HG03469 (cell line): ENCODE measurements around the gene ATP9B.
"Not testable (repeated sequence)": the region's sequence is repeated elsewhere in the genome, so short reads cannot be mapped to it uniquely, and the experiment has no call there.

Source experiments
- ATAC-seq: cut with Tn5 transposase; IDR thresholded peaks from one replicate; pipeline ENCODE4 v1.9.1; 2021; ENCODE audit warnings: mild to moderate bottlenecking, moderate library complexity, moderate number of reproducible peaks; ENCODE audit not compliant: unreplicated experiment

Gene ATP9B

GRCh38 chr18:79275461-79275860 lies 206.3 kb downstream of the ATP9B start:
- no peak for ATAC-seq

- ATAC-seq = peak; percentile 83
Measured at GRCh38 chr18:79275992-79276391, 206.8 kb downstream of the ATP9B start.

DNA sequence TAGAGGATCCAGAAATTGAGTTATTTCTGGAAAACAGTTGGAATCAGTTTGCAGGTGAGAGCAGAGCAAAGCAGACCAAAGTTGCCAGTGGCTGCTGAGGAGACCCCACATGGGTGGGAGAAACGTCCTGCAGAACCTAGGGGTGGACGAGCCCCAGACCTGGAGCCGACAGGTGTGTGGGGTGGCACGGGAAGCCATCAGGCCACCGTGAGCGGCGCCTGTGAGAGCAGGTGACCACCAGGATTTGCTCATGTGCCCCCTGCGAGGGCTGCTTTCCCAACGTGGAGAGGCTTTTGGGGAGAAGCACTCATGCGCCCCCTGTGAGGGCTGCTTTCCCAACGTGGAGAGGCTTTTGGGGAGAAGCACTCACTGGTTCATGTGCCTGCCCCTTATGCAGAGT lies 209.7 kb downstream of the ATP9B start:
- ATAC-seq = no peak

- ATAC-seq = no peak
Measured at GRCh38 chr18:79283131-79283810, 214.1 kb downstream of the ATP9B start.

GRCh38 chr18:79283929-79284328 lies 214.7 kb downstream of the ATP9B start:
- ATAC-seq = no peak

DNA sequence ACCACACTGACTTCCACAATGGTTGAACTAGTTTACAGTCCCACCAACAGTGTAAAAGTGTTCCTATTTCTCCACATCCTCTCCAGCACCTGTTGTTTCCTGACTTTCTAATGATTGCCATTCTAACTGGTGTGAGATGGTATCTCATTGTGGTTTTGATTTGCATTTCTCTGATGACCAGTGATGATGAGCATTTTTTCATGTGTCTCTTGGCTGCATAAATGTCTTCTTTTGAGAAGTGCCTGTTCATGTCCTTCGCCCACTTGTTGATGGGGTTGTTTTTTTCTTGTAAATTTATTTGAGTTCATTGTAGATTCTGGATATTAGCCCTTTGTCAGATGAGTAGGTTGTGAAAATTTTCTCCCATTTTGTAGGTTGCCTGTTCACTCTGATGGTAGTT lies 216.0 kb downstream of the ATP9B start:
- not testable (repeated sequence) for ATAC-seq

GRCh38 chr18:79290409-79290808 lies 221.2 kb downstream of the ATP9B start:
- not testable (repeated sequence) for ATAC-seq

DNA sequence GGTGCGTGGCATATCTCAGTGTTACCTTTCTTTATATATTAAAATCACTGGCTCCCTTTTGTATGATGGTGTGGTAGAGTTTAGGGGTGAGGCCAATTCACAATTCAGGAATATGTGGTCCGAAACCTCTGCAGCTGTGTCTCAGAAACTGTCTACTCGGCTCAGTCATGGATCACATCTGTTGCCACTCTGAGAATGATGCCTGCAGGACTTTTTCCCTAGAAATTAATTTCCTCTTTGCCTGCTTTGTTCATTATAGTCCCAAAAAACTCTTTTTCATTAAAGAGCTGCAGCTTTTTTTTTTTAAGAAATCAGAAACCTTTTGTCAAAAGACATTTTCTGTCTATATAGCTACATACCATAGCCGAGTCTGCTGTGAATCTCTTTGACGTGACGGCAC lies 221.7 kb downstream of the ATP9B start:
- no peak for ATAC-seq

- ATAC-seq = no peak
Measured at GRCh38 chr18:79294235-79294634, 225.0 kb downstream of the ATP9B start.

DNA sequence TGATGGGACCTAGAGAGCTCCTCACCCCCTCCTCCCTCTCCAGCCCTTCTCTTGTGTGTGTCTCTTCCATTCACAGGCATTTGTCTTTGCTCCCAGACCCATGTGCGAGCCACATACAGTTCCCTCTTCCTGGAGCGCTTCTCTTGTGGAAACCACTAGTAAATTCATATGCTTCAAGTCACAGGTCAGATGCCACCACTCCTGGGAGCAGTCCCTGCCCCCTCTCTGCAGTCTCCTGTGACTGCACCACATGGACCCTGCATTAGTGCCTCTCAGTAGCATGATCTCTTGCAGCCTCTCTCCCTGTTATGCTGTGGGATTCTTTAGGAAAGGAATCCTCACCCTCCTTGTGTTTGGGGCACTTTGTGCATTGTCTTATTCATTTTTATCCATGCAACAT lies 230.1 kb downstream of the ATP9B start:
- no peak for ATAC-seq

DNA sequence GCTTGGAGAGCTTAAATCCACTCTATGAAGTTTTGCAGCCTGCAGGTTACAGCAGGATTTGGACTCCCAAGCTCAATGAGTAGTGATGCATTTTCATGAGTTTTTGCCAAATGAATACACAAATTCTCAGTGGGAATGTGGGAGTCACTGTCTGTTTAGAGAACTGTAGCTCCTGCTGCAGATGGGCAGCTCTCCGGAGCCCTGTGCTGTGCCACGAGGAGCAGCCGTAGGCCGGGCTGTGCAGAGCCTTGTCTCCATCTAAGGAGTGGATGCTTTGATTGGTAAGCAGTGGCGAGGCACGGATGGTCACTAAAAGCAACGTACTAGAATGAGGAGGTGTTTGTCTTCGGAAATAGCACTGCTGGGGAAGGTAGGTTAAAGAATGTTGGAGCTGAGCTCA lies 230.5 kb downstream of the ATP9B start:
- no peak for ATAC-seq

GRCh38 chr18:79300413-79300812 lies 231.2 kb downstream of the ATP9B start:
- no peak for ATAC-seq

- ATAC-seq = no peak
Measured at GRCh38 chr18:79302120-79302519, 232.9 kb downstream of the ATP9B start.

GRCh38 chr18:79305911-79306310 lies 236.7 kb downstream of the ATP9B start:
- ATAC-seq = no peak

DNA sequence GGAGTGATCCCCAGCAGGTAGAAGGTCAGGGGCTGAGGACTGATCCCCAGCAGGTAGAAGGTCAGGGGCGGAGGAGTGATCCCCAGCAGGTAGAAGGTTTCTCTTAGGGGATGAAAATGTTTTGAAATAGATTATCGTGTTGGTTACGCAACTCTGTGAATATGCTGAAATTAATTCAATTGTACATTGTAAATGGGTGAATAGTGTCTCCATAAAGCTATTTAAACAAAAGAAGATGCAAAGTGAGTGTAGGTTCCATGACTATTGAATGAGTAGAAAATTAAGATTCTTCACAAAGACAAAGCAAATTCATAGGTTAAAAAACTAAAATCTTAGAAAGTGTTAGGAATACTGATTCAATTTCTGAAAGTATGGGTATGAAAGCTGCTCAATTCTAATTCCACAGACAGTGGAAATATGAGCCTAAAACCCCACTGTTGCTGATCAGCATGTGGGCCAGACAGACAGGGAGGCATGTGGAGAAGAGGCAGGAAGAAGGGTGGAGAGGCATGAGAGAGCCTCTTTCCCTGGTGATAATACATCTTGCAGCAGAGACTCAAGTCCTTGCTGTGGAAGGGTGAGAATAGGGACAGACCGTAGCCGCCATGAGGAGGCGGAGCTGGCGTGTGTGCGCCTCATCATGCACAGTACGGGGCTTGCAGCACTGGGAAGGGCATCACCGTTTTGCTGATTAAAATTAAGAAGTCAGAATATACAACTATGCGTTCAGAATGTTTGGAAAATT lies 240.6 kb downstream of the ATP9B start:
- ATAC-seq = no peak

DNA sequence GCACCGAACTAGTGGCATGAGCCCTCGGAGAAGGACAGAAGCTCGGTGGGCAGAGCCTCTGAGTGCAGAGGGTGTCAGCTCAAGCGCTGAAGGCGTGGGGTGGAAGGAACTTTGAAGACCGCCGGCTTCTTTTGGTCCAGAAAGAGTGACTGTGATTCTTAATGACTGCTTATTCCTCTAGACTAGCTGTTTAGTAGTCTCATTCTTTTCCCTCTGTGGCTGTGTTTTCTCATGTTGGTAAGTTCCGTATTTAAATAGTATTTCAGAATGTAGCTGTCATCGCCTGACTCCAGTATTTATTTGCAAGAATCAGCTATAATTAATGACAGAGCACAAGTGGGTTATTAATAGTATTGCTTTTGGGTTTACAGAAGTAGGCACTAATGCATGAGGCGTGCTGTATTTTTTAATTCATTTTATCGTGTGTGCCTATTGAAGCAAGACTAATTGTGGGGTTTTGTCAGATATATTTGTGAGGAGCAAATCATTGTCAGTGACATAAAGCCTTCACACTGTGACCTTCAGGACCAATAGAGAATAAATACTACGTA lies 245.7 kb downstream of the ATP9B start:
- no peak for ATAC-seq

- ATAC-seq = no peak
Measured at GRCh38 chr18:79315596-79315995, 246.4 kb downstream of the ATP9B start.

DNA sequence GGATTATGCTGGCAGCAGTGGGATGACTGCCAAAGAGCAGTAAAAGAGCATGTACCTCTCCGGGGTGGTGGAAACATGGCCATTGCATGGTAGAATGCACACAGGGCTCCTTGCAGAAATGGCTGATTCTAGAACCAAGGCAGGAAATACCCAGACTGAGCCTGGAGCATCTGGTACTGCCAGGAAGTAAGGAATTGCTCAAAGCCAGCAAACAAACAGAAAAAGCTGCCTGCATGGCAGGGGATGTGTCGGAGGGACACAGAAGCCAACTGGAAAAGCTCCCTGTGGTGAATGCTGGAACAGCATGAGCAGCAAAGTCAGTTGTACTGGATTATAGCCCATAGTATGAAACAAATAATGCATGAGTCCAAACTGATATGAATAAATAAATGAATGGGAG lies 248.5 kb downstream of the ATP9B start:
- ATAC-seq = no peak

- no peak for ATAC-seq
Measured at GRCh38 chr18:79318142-79318673, 249.0 kb downstream of the ATP9B start.

GRCh38 chr18:79320216-79320850 lies 251.1 kb downstream of the ATP9B start:
- no peak for ATAC-seq

- ATAC-seq = no peak
Measured at GRCh38 chr18:79321625-79322405, 252.6 kb downstream of the ATP9B start.
